LNCaP clone FGC (cell line): ENCODE data around the gene LRP1-AS.

Source experiments
- DNase-seq: peaks from one replicate; pipeline ENCODE4 v3.0.0-alpha.2; 2011; ENCODE audit warnings: low read depth
- H3K4me3 ChIP-seq: 2 replicates; pipeline ENCODE4 v1.5.1; 2011; ENCODE audit warnings: mild to moderate bottlenecking, low read depth, low read length, control low read depth
- CTCF ChIP-seq: IDR thresholded peaks from 2 replicates; pipeline ENCODE4 v1.5.1; 2012; ENCODE audit warnings: mild to moderate bottlenecking; ENCODE audit not compliant: control insufficient read depth, insufficient read depth; ENCODE audit errors: extremely low read depth

Gene LRP1-AS

GRCh38 chr12:57176846-57177245, 29.4 kb upstream of the LRP1-AS start:
- no peak for TF ChIP-seq CTCF
- H3K4me3 ChIP-seq: no peak overlapping the region
- DNase-seq: no peak

- no peak overlapping the region for H3K4me3 ChIP-seq
- TF ChIP-seq CTCF: no peak
- no peak for DNase-seq
Observed at GRCh38 chr12:57176139-57176477, 28.7 kb upstream of the LRP1-AS start.

GRCh38 chr12:57175428-57176138, 28.2 kb upstream of the LRP1-AS start:
- H3K4me3 ChIP-seq: no peak overlapping the region
- peak; percentile 72 for DNase-seq
- peak; percentile 95 for TF ChIP-seq CTCF

- no peak for DNase-seq
- no peak overlapping the region for H3K4me3 ChIP-seq
- TF ChIP-seq CTCF: no peak
Observed at GRCh38 chr12:57173683-57174082, 26.3 kb upstream of the LRP1-AS start.

- peak; percentile 51 for TF ChIP-seq CTCF
- no peak for DNase-seq
- H3K4me3 ChIP-seq: no peak overlapping the region
Observed at GRCh38 chr12:57173089-57173488, 25.7 kb upstream of the LRP1-AS start.

GRCh38 chr12:57171668-57172067, 24.2 kb upstream of the LRP1-AS start:
- H3K4me3 ChIP-seq: no peak overlapping the region
- TF ChIP-seq CTCF: no peak
- DNase-seq: no peak

- no peak overlapping the region for H3K4me3 ChIP-seq
- no peak for TF ChIP-seq CTCF
- no peak for DNase-seq
Observed at GRCh38 chr12:57170927-57171326, 23.5 kb upstream of the LRP1-AS start.
